GM12872 (cell line): ENCODE data around the gene GNL3.

ENCODE experiments used
- CTCF ChIP-seq: IDR thresholded peaks from 3 replicates; pipeline ENCODE4 v1.5.1; 2011; ENCODE audit warnings: low read depth, mild to moderate bottlenecking, low read length, moderate library complexity; ENCODE audit not compliant: insufficient read depth

GNL3 gene

GRCh38 chr3:52681596-52681995 lies 4.2 kb upstream of the GNL3 start:
- no peak for TF ChIP-seq CTCF

- peak; percentile 26; the same call in 2 of the 3 replicates for TF ChIP-seq CTCF
Measured at GRCh38 chr3:52682016-52682415, 3.8 kb upstream of the GNL3 start.

GRCh38 chr3:52683611-52684010 lies 2.2 kb upstream of the GNL3 start:
- TF ChIP-seq CTCF: no peak

- no peak for TF ChIP-seq CTCF
Measured at GRCh38 chr3:52684184-52684583, 1.6 kb upstream of the GNL3 start.

GRCh38 chr3:52685285-52685708 lies 535 bp upstream of the GNL3 start:
- no peak for TF ChIP-seq CTCF

- no peak for TF ChIP-seq CTCF
Measured at GRCh38 chr3:52688266-52688665, 2.4 kb downstream of the GNL3 start.

- no peak for TF ChIP-seq CTCF
Measured at GRCh38 chr3:52689151-52689550, 3.3 kb downstream of the GNL3 start.

- no peak for TF ChIP-seq CTCF
Measured at GRCh38 chr3:52690560-52690959, 4.7 kb downstream of the GNL3 start.
